Stomach (tissue), 4 donors: Measurements from ENCODE around the gene RPAP3.

Source experiments
- POLR2A ChIP-seq, 4 donors: fragments of 450-650 bp; IDR thresholded peaks; one replicate each; pipeline ENCODE4 v1.6.1; 2016; ENCODE audit warnings: antibody characterized with exemption in 4 of 4, control low read depth in 2 of 4, mild to moderate bottlenecking in 1 of 4, moderate library complexity in 1 of 4
- POLR2AphosphoS5 ChIP-seq, 3 donors: sonication (generic); formaldehyde crosslinking; IDR thresholded peaks; one replicate each; pipeline ENCODE4 v1.6.1; 2016; ENCODE audit warnings: antibody characterized with exemption in 3 of 3
- TF ChIP-seq, protein P1 (sequence below), 7 experiments: fragments of 450-650 bp in 4 of 7; fragments of 200-600 bp in 3 of 7; sonication (generic) in 3 of 7; IDR thresholded peaks; one replicate each; pipeline ENCODE4 v1.5.1; 2016 to 2019; ENCODE audit warnings: antibody characterized with exemption in 7 of 7, control low read depth in 2 of 7, mild to moderate bottlenecking in 1 of 7

DNA sequence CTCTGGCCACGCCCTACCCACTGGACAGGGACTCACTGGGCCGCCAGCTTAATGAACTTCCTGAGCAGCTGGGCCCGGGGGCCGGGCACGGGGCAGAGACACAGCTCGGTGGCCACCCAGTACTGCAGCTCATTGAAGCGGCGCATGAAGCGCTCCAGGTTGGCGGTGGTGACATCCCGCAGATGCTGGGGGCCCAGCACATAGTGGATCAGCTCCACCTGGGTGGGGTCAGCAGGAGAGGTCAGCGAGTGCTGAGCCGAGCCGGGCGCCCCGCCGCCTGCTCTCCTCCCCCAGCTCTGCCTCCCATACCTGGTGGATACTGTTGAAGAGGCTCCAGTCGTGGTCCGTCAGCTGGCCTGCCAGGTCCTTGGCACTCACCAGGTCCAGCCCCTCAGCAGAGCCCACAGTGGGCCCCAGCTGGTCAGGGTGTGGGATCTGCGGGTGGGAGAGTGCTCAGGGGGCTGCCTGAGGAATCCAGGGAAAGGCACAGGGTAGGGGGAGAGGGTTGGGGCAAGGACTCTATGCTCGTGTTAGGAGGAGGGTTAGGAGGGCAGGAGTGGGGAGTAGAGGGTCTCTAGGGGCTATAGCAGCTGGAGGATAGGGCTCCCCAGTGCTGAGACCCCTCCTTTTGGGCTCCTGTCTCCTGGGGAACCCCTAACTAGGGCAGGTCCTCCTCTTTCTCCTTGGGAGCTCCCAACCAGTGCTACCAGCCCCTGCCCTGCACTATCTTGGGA lies 34.9 kb upstream of the RPAP3 start:
- TF ChIP-seq POLR2A (IDR thresholded peaks at IDR 0.05) (no peak), POLR2AphosphoS5 (IDR thresholded peaks at IDR 0.05) (no peak)
- TF ChIP-seq, protein P1, sequence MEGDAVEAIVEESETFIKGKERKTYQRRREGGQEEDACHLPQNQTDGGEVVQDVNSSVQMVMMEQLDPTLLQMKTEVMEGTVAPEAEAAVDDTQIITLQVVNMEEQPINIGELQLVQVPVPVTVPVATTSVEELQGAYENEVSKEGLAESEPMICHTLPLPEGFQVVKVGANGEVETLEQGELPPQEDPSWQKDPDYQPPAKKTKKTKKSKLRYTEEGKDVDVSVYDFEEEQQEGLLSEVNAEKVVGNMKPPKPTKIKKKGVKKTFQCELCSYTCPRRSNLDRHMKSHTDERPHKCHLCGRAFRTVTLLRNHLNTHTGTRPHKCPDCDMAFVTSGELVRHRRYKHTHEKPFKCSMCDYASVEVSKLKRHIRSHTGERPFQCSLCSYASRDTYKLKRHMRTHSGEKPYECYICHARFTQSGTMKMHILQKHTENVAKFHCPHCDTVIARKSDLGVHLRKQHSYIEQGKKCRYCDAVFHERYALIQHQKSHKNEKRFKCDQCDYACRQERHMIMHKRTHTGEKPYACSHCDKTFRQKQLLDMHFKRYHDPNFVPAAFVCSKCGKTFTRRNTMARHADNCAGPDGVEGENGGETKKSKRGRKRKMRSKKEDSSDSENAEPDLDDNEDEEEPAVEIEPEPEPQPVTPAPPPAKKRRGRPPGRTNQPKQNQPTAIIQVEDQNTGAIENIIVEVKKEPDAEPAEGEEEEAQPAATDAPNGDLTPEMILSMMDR (IDR thresholded peaks at IDR 0.05), result no peak
